OCI-LY7 (cell line): ENCODE data around the gene DIP2C. TPM values are rescaled to one million over a fixed set of nuclear protein-coding genes. Genes with fewer than 3 reads are reported as not detected.

ENCODE experiments used
- BruUV-seq: library from RNA; stranded (reverse); fragments of 400-500 nt; replicated peaks from 2 replicates; lab custom pipeline; 2021; lab: Mats Ljungman, UMichigan
- CTCF ChIA-PET: fragments of 300-600 bp; sonication (Branson Sonifier 250); formaldehyde crosslinking; loops from one replicate; lab custom pipeline; 2022; ENCODE audit warnings: antibody characterized with exemption; ENCODE audit not compliant: unreplicated experiment; lab: Charles Lee
- POLR2A ChIA-PET: fragments of 300-600 bp; sonication (Branson Sonifier 250); formaldehyde crosslinking; loops from one replicate; lab custom pipeline; 2022; ENCODE audit warnings: antibody characterized with exemption; lab: Charles Lee
- DNase-seq: peaks from one replicate; pipeline ENCODE4 v3.0.0-alpha.2; 2015; ENCODE audit warnings: low spot score
- H2AFZ ChIP-seq: fragments of 200-600 bp; sonication (generic), shearing (Covaris generic); 2 replicates; pipeline ENCODE4 v1.6.1; 2014; ENCODE audit warnings: mild to moderate bottlenecking, antibody characterized with exemption, low read length, moderate library complexity
- H3K27ac ChIP-seq: fragments of 200-600 bp; sonication (generic); 2 replicates; pipeline ENCODE4 v1.5.1; 2014; ENCODE audit warnings: mixed run types, low read depth, mild to moderate bottlenecking, moderate library complexity, low read length, inconsistent platforms; ENCODE audit not compliant: poor library complexity, severe bottlenecking
- H3K36me3 ChIP-seq: fragments of 200-600 bp; sonication (generic); 2 replicates; pipeline ENCODE4 v1.6.1; 2014; ENCODE audit warnings: mild to moderate bottlenecking, antibody characterized with exemption, low read length, moderate library complexity, mixed read lengths; ENCODE audit not compliant: insufficient read depth
- H3K4me1 ChIP-seq: fragments of 200-600 bp; sonication (generic); 2 replicates; pipeline ENCODE4 v1.5.1; 2014; ENCODE audit warnings: mild to moderate bottlenecking, low read length; ENCODE audit not compliant: insufficient read depth, poor library complexity, severe bottlenecking
- H3K4me2 ChIP-seq: fragments of 200-600 bp; sonication (generic); 2 replicates; pipeline ENCODE4 v1.6.1; 2014; ENCODE audit warnings: mild to moderate bottlenecking, low read length
- H3K4me3 ChIP-seq: fragments of 200-600 bp; sonication (generic); 2 replicates; pipeline ENCODE4 v1.5.1; 2014; ENCODE audit warnings: mild to moderate bottlenecking, low read depth, low read length; ENCODE audit not compliant: poor library complexity, severe bottlenecking
- H3K79me2 ChIP-seq: fragments of 200-600 bp; sonication (generic); 2 replicates; pipeline ENCODE4 v1.6.1; 2016; ENCODE audit warnings: low read depth, mild to moderate bottlenecking, low read length, moderate library complexity, mixed read lengths; ENCODE audit not compliant: insufficient read depth
- H3K9me2 ChIP-seq: fragments of 200-600 bp; sonication (generic); 2 replicates; pipeline ENCODE4 v1.6.1; 2016; ENCODE audit warnings: mild to moderate bottlenecking, low read length, mixed read lengths; ENCODE audit not compliant: insufficient read depth
- H3K9me3 ChIP-seq: fragments of 200-600 bp; sonication (generic); 2 replicates; pipeline ENCODE4 v1.6.1; 2014; ENCODE audit warnings: mild to moderate bottlenecking, mixed run types, low read length, mixed read lengths
- H4K20me1 ChIP-seq: fragments of 200-600 bp; sonication (generic); 2 replicates; pipeline ENCODE4 v1.6.1; 2014; ENCODE audit warnings: mild to moderate bottlenecking, antibody characterized with exemption, low read length, moderate library complexity, mixed read lengths; ENCODE audit not compliant: insufficient read depth
- CTCF ChIP-seq: fragments of 200-600 bp; sonication (generic); conservative IDR thresholded peaks from 2 replicates; pipeline ENCODE4 v1.5.1; 2014; ENCODE audit warnings: mild to moderate bottlenecking, antibody characterized with exemption, low read length, moderate library complexity, mixed read lengths
- EZH2phosphoT487 ChIP-seq: fragments of 200-600 bp; sonication (generic); IDR thresholded peaks from 2 replicates; pipeline ENCODE4 v1.6.1; 2018; ENCODE audit warnings: low read depth, borderline replicate concordance, mild to moderate bottlenecking, mixed run types, antibody characterized with exemption, low read length, moderate library complexity, mixed read lengths
- intact Hi-C: fragments of 100-400 bp; cut with micrococcal nuclease; formaldehyde crosslinking; loops from one replicate; pipeline ENCODE4 v1.10.0; 2022; ENCODE audit not compliant: unreplicated experiment
- total RNA-seq, 2 experiments: library from RNA; depleted of rRNA in 1 of 2; stranded (reverse); fragments of >200 nt in 1 of 2; shearing (Covaris generic) in 1 of 2; gene quantifications; 2 replicates each; pipeline ENCODE4 v1.2.3, GENCODE V29; 2014 to 2022

The DIP2C gene
- total RNA-seq, 2 experiments from 2014 or later = 10.9 to 29.5 TPM

- Histone ChIP-seq H3K4me2 (peak overlapping the region; percentile 46; the same call in 1 of the 2 replicates), H3K36me3 (no peaks in the 10 kb centered on the region), H2AFZ (no peak overlapping the region), H3K4me3 (no peak overlapping the region), H3K4me1 (no peaks in the 10 kb centered on the region), H3K9me3 (no peaks in the 10 kb centered on the region), H3K79me2 (no peaks in the 10 kb centered on the region), H4K20me1 (no peaks in the 10 kb centered on the region), H3K27ac (no peak overlapping the region), H3K9me2 (no peaks in the 10 kb centered on the region)
- BruUV-seq = no TSS peak
- TF ChIP-seq CTCF (no peak), EZH2phosphoT487 (no peak)
- CTCF ChIA-PET = no interaction called here
- POLR2A ChIA-PET = interaction anchor here (0.6 kb wide), 1 partner anchor 530 kb away, joined by 3 read pairs; no protein-coding TSS in a partner anchor
- no peak for DNase-seq
- intact Hi-C loops = no loop called here
Measured at GRCh38 chr10:607545-608185, 81.8 kb downstream of the DIP2C start.

DNA sequence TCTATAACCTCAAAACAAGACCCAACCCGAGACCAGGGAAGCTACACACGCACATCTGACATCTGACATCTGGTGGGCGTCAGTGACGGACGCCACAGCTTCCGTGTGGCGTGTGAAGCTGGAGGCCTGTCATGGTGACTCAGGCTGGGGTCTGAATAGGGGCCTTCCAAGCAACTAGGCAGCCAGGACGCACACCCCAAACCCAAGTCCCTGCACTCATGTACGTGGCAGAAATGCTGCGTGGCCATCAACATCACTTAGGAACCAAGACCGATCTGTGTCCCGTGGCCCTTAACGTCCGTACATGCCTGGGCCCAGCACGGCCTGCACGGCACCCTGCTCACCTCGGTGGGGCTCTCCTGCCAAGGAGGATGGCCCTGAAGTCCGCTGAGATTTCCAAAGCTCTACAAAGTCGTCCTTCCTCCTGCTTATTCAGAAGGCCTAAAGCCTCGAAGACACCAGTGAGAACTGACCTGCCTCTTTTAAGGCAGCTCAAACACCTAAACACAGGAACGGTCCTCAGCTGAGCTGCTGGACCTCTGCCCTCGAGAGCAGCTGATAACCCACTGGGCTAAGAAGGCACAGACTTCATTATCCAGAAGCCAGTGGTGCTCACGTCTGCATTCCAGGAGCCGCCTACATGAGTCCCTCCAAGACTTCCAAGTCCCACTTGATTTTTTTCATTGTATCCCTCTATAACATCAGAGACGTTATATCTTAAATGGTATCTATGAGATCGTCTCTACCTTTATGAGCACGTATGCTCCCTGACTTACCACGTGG, 82.5 kb downstream of the DIP2C start:
- ChIA-PET POLR2A (interaction anchor here (0.6 kb wide), 1 partner anchor 529 kb away, joined by 3 read pairs; no protein-coding TSS in a partner anchor), CTCF (no interaction called here)
- DNase-seq = no peak
- BruUV-seq = no TSS peak
- Histone ChIP-seq H3K9me3 (no peaks in the 10 kb centered on the region), H3K4me2 (peak overlapping the region; percentile 46; the same call in 1 of the 2 replicates), H3K9me2 (no peaks in the 10 kb centered on the region), H3K4me1 (no peaks in the 10 kb centered on the region), H3K4me3 (no peak overlapping the region), H4K20me1 (no peaks in the 10 kb centered on the region), H3K27ac (no peak overlapping the region), H3K36me3 (no peaks in the 10 kb centered on the region), H3K79me2 (no peaks in the 10 kb centered on the region), H2AFZ (no peak overlapping the region)
- TF ChIP-seq CTCF (no peak), EZH2phosphoT487 (no peak)
- intact Hi-C loops = no loop called here
